SU-DHL-6 (cell line): Measurements from ENCODE around the gene COX19.

Experiments
- EZH2phosphoT487 ChIP-seq: fragments of 200-600 bp; sonication (generic), shearing (Covaris generic); conservative IDR thresholded peaks from 2 replicates; pipeline ENCODE4 v1.6.1; 2018; ENCODE audit warnings: mild to moderate bottlenecking, antibody characterized with exemption, low read length, moderate library complexity, mixed read lengths
- TF ChIP-seq, protein P1 (sequence below): fragments of 200-600 bp; sonication (generic); IDR thresholded peaks from one replicate; pipeline ENCODE4 v1.5.1; 2017; ENCODE audit warnings: antibody characterized with exemption, mild to moderate bottlenecking, low read length, moderate library complexity; ENCODE audit not compliant: insufficient read depth, poor library complexity, severe bottlenecking

DNA sequence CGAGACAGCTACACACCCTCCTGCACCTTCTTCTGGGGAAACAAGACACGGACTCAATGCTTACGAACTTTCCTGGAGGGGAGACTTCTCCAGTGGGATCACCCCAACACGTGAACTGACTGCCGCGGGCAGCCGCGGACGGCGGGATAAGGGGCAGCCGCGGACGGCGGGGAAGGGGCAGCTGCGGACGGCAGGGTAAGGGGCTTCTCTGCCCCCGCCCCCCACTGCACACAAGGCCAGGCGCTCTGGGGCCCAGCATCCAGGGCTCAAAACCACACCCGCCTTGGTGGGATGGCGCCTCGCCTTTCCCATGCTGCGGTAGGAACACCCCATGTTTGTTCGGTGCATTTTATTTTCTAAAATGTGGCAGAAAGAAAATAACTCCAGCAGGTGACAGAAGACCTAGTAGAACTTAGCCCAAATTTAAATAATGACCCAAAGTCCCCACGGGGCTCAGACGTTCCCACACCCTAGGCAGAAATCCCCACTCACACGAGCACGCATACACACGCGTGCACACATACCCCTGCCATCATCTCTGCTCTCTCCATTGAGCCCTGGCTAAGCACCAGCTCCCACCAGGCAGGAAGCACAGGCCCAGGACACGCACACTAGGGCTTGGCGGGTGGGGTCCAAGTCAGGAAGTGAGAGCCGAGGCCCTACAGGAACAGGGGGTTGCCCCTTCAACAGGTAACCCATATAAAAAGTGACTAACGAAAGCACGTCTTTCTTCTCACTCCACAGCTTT, 42.4 kb upstream of the COX19 start:
- TF ChIP-seq, protein P1, sequence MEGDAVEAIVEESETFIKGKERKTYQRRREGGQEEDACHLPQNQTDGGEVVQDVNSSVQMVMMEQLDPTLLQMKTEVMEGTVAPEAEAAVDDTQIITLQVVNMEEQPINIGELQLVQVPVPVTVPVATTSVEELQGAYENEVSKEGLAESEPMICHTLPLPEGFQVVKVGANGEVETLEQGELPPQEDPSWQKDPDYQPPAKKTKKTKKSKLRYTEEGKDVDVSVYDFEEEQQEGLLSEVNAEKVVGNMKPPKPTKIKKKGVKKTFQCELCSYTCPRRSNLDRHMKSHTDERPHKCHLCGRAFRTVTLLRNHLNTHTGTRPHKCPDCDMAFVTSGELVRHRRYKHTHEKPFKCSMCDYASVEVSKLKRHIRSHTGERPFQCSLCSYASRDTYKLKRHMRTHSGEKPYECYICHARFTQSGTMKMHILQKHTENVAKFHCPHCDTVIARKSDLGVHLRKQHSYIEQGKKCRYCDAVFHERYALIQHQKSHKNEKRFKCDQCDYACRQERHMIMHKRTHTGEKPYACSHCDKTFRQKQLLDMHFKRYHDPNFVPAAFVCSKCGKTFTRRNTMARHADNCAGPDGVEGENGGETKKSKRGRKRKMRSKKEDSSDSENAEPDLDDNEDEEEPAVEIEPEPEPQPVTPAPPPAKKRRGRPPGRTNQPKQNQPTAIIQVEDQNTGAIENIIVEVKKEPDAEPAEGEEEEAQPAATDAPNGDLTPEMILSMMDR = no peak
- TF ChIP-seq EZH2phosphoT487 = no peak
